Fibroblast of the conjunctiva (primary cell): ENCODE results near the gene MT1B.

Experiments used
- DNase-seq: peaks from one replicate; pipeline ENCODE4 v3.0.0-alpha.2; 2010; ENCODE audit warnings: low read depth

The MT1B gene

DNA sequence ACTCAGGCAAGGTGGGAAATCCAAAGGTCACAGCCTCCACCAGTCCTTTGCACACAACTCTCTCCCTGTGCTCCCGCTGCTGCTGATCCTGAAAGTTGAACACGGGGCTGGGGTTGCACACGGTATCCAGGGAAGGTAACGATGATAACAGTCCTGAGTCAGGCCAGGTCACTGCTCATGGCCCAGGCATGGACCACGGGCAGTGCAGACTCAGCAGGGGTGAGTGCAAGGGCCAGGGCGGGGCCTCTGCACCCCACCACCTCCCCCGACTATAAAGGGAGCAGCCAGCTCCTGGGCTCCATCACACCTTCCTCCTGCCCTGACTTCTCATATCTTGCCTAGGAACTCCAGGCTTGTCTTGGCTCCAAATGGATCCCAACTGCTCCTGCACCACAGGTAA, at the start of gene MT1B:
MT1B (plus strand) TSS at position 301 of the 400 bp plus-strand sequence; CDS start at position 369, 68 bp downstream.
- DNase-seq: no peak

DNA sequence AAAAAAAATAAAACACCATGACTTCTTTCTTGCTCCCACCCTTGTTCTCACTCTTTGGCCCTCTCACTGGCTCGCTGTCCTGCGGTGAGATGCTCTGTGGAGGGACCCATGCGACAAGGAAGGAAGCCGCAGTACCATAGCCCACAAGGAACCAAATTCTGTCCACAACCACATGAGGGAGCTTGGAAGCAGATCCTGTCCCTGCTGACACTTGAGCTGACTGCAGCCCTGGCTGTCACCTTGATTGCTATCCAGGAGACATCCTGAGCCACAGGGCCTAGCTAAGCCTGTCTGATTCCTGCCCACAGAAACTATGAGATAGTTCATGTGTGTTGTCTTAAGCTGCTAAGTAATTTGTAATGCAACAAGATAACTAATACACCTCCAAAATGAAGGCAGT, 48.1 kb upstream of the MT1B start:
- no peak for DNase-seq

DNA sequence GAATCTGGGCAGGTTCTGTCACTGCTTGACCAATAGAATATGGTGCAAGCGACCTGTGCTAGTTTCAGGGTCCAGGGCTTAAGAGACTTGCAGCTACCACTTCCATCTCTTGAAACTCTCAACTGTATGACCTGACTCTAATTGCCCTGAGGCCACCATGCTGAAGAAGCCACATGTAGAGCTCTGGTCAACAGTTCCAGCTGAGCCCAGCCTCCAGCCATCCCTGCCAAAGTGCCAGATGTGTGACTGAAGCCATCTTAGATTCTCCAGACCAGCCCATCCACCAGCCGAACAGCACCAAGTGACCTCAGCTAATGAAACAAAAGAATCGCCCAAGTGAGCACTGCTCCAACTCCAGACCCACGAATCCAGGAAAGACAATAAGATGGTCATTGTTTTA, 46.7 kb upstream of the MT1B start:
- no peak for DNase-seq

DNA sequence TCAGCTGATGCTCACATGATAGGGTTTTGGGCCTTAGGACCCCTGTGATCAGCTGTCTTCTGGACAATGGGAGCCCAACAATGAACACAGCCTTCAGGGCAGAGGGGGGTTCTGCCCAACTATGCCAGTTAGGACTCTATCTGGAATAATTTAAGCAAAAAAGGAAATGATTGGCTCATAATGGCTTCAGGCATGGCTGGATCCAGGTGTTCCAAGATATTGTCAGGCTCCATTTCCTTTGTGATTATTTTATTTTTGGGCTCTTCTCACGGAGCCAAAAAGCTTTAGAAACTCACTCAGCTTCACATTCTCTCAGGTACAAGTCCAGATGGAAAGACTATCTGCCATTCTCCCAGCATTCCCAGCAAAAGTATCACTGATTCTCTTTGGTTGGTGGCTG, 46.2 kb upstream of the MT1B start:
- DNase-seq: no peak

DNA sequence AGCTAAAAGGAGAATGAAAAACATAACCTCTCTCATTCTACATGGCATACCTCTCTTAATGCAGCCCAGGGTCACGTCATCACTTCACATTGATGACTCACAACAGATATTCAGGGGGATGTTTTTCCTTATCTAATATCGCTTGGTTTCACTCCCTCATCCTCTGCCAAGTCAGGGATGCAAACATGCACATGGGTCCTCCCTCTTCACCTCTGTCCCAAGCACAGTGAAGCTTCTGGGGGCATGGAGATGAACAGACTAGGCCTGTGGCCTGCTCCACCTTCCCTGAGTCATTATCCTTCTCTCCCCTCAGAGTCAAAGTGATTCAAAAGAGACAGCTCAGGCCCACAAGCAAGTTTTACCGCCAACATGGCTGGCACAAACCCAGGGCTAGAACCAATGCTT, 45.6 kb upstream of the MT1B start:
- DNase-seq: no peak

DNA sequence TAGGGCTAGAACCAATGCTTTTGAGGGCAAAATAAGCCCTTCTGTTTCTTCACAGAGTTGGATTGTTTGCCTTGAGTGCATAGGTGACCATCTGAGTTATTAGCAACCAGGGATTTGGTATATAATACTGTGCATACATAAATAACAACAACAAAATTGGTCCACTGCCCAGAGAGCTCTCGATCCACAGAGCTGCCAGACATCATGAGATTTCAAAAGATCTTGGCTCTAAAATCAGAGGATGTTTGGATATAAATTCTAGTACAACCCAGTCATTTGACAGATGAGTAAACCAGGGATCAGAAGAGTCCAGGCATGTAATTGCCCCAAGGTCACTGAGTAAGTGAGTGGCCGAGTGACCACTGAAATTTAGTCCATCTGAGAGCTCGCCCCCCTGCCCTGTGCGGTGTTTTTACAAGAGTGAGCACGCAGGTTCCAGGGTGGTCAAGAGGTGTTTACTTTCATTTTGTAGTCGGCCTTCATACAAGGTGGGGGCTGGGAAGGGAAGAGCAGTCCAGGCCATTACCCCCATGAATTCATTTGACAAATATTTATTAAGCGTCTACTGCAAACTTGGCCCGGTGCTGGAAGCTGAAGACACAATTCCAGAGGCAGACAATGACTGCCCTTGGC, 45.1 kb upstream of the MT1B start:
- DNase-seq: peak; percentile 86

DNA sequence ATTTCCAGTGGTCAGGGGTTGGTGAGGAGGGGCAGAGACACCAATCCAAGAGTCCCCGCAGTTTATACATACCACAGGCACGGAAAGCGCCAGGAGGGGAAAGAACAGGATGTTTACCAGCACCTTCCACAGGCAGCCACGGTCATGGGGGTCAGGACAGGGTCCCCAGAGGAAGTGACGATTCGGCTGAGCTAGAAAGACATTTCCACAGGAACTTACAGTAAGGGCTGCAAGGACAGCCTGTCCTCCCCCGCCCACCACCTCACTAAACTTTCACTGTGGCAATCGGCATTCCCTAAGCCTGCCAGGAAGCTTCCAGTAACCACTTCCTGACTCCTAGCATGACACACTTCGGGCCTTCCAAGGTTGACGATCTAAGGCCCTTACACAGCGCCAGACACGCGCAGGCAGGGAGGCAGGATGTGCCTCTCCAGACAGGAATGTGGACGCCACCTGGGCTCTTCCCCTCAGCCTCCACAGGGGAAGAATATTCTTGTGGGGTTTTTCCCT, 44.5 kb upstream of the MT1B start:
- peak; percentile 87 for DNase-seq

DNA sequence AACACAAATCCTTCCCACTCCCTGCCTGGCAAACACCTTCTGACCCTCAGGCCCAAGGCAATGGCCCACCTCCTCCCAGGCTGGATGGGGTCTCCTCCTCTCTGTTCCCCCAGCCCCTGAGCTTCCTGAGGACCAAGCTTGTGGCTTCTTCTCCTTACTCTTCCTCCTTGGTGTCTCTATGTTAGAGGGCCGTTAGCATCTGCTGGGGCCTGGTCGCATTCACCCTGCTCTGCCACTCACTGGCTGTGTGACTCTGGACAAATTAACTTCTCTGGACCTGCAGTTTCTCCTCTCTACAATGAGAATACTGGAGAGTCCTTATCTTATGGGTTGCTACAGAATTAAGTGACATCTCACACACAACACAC, 44.0 kb upstream of the MT1B start:
- no peak for DNase-seq

DNA sequence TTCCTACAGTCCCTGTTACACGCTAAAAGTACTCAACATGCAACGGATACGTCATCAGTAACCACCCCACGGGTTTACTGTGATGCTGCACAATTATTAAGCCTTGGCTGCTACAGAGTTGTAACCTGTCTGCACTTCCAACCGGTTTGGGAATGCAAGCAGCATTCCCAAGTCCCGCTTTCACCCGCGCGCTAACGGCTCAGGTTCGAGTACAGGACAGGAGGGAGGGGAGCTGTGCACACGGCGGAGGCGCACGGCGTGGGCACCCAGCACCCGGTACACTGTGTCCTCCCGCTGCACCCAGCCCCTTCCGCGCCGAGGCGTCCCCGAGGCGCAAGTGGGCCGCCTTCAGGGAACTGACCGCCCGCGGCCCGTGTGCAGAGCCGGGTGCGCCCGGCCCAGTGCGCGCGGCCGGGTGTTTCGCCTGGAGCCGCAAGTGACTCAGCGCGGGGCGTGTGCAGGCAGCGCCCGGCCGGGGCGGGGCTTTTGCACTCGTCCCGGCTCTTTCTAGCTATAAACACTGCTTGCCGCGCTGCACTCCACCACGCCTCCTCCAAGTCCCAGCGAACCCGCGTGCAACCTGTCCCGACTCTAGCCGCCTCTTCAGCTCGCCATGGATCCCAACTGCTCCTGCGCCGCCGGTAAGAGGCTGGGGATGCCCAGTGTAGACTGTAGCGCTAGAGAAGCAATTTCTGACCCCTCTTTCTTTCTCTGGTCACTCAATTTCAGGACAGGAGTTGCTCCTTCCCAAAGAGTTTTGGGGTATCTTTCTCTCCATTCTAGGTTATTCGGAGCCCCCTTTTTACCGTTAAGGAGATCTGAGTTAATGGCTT, 43.4 kb upstream of the MT1B start, which contains the start of gene MT2A:
MT2A (plus strand) TSS at position 542 of the 833 bp plus-strand sequence; CDS start at position 614, 72 bp downstream.
- peak; percentile 94 for DNase-seq

DNA sequence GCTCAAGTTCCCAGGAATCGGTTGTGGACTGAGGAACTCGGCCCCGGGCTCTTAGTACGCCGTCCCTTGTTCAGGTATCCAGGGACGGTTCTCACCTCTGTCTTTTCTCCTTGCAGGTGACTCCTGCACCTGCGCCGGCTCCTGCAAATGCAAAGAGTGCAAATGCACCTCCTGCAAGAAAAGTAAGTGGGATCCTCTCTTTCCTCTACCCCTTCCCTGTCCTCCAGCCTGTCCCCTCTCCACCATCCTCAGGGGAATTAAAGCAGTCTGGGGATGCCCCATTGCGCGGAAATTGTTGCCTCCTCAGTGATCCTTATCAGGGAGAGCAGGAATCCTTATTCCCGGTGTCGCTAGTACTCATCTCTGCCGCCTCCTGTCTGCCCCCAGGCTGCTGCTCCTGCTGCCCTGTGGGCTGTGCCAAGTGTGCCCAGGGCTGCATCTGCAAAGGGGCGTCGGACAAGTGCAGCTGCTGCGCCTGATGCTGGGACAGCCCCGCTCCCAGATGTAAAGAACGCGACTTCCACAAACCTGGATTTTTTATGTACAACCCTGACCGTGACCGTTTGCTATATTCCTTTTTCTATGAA, 42.7 kb upstream of the MT1B start:
- DNase-seq: no peak

DNA sequence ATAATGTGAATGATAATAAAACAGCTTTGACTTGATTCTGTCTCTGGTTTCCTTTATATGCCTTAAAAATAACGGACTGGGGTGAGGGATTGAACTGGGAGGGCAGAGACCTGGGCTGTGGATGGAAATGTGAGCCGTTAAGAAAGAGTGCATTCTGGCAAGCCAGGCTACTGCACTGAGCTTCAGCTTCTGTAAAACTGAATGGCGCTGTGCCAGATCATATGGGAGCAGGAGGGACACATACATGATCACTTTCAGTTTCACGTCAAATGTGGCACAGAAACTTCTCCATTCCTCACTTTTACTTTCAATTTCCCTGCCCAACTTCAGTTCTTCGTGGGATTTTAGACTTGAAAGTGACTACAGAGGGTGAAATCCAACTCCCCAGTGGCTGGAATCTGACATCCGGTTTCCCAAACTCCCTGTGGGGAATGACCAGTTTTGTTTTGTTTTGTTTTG, 42.2 kb upstream of the MT1B start:
- peak; percentile 78 for DNase-seq

DNA sequence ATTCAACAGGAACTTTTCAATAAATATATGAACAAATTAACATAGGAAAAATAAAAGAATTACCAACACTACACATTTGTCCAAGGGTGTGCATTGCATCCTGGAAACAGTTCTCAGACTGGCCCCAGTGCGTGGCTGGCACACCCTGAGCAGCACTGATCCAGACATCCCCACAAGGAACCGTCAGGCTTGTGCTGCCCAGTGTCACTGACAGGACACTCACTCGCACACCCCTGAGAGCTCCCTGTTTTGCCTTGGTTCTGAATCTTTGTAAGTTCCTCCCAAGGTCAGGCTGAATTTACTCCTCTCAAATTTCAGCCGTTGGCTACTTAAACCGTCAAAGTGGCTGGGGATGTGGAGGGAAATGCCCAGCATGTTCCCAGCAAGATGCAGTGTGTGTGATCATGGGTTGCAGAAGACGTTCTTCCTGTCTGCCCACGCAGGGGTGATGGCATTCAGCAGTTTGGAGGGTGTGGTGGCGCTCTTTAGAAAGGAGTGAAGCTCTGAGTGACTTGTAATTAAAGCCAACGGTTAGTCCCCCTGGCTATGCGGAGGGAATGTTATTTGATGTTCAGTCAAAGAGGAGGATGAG, 41.6 kb upstream of the MT1B start:
- peak; percentile 79 for DNase-seq

DNA sequence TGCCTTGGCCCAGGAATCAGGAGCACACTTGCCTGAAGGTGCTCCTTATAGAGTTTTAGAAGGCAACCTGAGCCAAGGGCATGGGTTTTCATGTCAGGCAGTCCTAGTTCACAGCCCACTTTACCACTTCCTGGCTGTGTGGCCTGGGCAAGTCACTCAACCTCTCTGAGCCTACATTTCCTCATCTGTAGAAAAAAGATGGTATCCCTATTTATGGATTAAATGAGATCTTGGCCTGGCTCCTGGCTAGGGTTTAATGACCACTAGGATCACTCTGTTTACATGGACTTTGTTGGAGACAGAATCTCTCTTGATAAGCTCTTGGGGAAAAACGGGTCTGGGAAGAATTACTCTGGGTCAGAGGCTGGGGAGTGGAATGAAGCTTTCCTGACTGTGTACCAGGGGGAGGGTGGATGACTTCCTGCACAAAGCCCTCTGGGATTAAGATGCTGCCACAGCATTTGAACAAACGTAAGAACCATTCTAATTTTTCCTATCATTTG, 41.0 kb upstream of the MT1B start:
- no peak for DNase-seq

DNA sequence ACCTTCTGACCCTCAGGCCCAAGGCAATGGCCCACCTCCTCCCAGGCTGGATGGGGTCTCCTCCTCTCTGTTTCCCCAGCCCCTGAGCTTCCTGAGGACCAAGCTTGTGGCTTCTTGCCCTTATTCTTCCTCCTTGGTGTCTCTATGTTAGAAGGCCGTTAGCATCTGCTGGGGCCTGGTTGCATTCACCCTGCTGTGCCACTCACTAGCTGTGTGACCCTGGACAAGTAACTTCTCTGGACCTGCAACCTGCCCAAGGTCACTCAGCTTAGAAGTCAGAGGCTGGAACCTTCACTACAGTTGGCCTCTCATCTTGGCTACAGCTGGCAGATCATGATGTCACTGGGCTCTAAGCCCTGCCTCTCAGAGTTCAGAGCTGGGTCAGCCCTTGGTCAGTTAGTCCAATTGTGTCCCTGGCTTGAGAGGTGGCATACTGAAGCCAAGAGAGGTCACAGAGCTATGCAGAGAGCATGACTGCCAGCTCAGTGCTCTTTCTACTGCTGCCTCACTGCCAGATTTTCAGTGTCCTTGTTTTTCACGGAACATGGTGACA, 40.3 kb upstream of the MT1B start:
- DNase-seq: no peak

DNA sequence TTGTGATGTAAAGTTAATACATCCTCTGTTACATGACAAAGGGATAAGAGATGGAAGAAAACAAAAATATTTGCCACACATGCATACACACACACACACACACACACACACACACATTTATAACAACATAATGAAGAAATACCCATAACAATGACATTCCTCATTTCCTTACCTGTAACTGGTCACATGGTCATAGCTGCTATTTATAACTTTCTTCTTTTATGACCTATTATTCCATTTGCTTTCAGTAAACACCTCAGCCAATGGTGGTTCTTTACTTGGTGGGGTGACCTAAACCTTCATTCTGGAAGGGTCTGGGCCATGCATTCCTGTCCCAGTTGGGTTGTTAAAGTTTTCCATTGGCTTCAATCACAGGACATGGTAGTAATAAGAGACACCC, 38.0 kb upstream of the MT1B start:
- DNase-seq: no peak

DNA sequence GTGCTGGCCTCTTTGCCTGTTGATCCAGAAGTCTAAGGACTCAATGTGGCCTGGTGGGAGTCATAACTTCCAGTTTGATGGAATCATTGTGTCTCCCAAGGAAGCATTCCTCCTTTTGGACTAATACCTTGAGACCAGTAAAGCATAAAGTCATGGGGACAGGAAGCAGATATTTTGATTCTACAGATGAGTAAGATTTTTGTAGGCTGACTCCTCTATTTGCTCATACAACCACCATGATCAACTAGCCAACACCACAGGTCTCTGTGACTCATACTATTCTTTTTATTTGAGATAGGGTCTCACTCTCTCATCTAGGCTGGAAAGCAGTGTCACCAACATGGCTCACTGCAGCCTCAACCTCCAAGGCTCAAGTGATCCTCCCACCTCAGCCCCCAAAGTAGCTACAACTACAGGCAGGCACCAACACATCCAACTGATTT, 37.1 kb upstream of the MT1B start:
- no peak for DNase-seq

DNA sequence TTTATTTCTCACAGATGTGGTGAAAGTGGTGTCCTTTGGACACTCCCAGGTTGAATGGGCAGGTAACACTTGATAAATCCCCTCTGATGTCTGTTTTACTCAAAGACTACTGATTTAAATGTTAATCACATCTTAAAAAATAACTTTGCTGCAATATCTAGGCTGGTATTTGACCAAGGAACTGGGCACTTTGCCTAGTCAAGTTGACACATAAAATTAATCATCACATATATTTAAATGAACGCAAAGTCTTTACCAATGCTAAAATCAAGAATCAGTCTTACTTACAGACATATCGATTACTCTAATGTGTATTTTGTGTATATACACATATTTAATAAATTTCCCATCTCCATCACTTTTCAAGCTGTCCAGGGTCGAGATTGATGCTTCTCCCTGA, 36.3 kb upstream of the MT1B start:
- no peak for DNase-seq

DNA sequence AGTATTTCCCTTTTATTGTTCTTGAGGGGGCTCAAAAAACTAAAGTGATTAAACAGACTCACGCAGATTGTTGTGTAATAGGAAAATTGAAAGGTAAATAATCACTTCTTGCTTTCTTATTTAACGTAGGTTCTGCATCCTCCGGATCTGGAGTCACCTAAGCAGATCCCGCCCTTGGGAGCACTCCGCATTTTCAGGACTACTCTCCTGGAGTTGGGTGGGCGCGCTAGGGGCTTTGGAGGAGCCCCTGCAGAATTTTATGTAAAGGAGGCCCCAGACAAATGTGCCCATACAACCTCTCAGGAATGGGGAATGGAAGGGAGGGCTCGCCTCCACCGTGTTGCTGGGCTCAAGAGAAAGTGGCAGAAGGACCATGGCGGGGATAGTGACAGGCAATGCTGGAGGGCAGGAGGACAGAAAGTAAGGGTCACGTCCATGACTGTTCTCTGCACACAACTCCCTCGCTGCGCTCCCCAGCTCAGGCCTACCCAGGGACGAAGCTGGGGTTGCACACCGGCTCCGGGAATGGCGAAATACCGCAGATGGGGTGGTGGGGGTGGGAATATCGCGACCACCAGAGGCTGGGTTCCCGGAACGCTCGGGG, 35.0 kb upstream of the MT1B start:
- no peak for DNase-seq

DNA sequence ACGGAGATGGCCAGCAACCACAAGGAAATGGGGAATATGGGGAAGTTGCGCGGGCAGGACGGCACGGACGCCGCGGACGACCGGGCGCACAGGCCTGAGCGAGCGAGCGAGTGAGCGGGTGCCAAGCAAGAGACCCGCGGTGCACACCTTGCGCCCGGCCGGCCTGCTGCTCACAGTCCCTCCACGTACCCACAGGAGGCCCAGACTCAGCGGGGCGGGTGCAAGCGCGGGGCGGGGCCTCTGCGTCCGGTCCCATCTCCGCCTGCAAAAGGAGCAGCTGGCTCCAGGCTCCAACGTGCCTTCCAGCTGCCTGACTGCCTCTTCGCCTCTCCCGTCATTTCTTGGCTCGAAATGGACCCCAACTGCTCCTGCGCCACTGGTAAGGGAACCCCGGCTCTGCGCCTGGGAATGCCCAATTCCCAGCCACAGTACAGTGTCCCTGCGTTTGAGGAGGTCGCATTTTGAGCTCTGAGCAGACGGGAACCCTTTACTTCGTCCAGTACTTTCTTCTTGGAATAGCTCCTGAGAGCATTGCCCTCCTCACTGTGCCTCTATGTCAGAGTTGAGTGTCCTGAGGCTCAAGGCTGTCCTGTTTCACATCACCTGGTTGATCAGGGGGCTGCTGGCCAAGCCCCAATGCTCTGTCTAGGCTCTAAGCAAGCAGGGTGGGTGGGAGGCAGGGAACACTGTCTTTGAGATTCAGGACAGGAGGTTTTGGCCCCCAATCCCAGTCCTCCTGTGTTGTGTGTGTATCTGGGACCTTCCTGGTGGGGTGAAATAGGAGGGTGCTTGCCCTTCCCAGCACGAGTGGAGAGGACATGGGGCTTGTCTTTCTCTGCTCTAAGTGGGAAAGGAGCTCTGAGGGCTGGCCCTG, 34.2 kb upstream of the MT1B start:
- DNase-seq: no peak

DNA sequence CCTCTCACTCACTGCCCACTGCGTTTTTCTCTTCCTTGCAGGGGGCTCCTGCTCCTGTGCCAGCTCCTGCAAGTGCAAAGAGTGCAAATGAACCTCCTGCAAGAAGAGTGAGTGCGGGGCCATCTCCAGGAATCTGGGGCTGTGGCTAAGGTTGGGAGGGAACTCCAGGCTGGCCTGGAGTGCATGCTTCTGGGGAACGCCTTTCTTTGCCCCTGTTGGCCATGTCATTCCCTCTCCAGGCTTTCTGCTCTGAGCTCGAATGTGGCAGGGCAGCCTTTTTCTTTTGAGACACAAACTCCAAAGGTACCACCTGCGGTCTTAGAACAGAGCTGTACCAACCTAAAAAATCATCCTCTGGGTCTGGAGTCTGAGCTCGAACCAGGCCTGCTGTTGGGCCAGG, 33.5 kb upstream of the MT1B start:
- no peak for DNase-seq
